Measurements from ENCODE around the gene CLEC20A. TPM values are rescaled to one million over a fixed set of nuclear protein-coding genes. Genes with fewer than 3 reads are reported as not detected.

The CLEC20A gene
- total RNA-seq, 1 donor = not detected

DNA sequence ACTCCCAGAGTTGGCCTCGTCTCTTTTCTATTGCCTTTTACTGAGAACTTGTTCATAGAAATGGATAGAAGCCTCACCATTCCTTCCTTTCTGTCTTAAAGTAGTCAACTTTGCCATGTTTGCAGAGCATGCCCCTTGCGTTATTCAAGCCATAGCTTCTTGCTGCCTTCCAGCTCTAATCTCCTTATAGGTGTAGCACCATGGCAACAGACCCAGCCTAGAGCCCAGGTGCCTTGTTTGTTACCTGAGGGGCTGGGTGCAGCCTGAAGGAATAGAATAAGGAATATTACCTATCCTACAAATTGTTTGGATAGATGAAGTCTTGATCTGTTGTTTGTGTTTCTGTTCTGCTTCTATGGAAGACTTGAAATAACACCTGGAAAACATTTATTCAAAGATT, 59.9 kb downstream of the CLEC20A start:
- TF ChIP-seq, protein P1, sequence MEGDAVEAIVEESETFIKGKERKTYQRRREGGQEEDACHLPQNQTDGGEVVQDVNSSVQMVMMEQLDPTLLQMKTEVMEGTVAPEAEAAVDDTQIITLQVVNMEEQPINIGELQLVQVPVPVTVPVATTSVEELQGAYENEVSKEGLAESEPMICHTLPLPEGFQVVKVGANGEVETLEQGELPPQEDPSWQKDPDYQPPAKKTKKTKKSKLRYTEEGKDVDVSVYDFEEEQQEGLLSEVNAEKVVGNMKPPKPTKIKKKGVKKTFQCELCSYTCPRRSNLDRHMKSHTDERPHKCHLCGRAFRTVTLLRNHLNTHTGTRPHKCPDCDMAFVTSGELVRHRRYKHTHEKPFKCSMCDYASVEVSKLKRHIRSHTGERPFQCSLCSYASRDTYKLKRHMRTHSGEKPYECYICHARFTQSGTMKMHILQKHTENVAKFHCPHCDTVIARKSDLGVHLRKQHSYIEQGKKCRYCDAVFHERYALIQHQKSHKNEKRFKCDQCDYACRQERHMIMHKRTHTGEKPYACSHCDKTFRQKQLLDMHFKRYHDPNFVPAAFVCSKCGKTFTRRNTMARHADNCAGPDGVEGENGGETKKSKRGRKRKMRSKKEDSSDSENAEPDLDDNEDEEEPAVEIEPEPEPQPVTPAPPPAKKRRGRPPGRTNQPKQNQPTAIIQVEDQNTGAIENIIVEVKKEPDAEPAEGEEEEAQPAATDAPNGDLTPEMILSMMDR (IDR thresholded peaks at IDR 0.05; ENCODE audit: insufficient read depth, low read depth, low read length) = no peak
- DNase-seq (ENCODE audit: low read depth) = no peak
- no peak overlapping the region for H3K4me3 ChIP-seq (ENCODE audit: low read depth, low read length)

DNA sequence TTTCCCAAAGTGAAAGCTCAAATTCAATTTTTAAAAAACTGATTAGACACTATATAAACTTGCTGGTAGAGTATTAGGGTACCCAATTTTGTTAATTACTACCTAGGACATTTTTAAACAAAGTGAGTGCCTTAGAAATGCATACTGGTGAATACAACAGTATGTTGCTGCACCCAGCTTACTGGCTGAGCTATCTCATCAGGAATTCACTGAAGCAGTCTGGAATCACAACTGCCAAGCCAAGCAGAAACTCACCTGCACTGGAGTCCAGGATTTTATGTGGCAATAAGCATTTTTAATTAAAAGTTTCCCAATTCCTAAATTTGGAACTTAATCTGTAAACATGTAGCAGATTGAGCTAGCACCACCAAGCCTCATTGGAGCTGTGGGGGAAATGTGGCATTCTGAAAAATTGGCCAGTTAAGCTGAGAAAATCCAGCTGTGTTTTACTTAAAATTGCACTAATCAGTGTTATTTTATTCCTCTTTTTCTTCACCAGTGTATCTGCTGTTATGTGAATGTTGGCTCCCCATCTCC, 61.8 kb downstream of the CLEC20A start:
- DNase-seq (ENCODE audit: low read depth) = no peak
- TF ChIP-seq, protein P1 (IDR thresholded peaks at IDR 0.05; ENCODE audit: insufficient read depth, low read depth, low read length) = no peak
- H3K4me3 ChIP-seq (ENCODE audit: low read depth, low read length) = no peak overlapping the region

DNA sequence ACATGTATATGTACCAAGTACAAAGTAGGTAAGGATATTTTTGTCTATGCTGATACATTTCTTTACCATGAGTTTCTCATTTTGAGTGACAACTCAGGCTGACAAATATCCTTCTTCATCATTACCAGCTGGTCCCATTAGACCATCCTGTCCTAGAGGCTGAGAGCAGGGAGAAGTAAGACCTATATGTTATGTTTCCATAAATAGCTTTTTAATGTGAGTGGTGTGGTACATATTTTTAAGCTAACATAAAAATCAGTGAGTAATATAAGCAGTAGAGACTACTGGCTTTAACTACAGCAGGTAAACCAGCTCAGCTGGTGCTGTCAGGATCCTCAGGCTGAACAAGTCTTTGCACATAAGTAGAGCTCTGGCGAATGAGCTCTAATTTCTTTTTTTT, 62.4 kb downstream of the CLEC20A start:
- no peak overlapping the region for H3K4me3 ChIP-seq (ENCODE audit: low read depth, low read length)
- DNase-seq (ENCODE audit: low read depth) = no peak
- TF ChIP-seq, protein P1 (IDR thresholded peaks at IDR 0.05; ENCODE audit: insufficient read depth, low read depth, low read length) = no peak

Small RNA genes lying within 50 kb of the gene (small RNA-seq; reads per million reads assigned to genes)
- not detected for gene RF00017

Other genes starting within 250 kb of the CLEC20A start
- gene TEX35, start 16.1 kb upstream of the CLEC20A start, total RNA-seq = under 0.01 TPM in 1 of 2 replicates, not detected in the other
- 38.0 and 41.6 TPM in 2 replicates for gene RALGPS2, start 228.3 kb upstream of the CLEC20A start, total RNA-seq

Data from fibroblast of villous mesenchyme (primary cell).